GM18868 (cell line): Measurements from ENCODE around the gene ASTN2.
"Not testable (repeated sequence)": the region's sequence is repeated elsewhere in the genome, so short reads cannot be mapped to it uniquely, and the experiment has no call there.

Source experiments
- ATAC-seq: cut with Tn5 transposase; IDR thresholded peaks from one replicate; pipeline ENCODE4 v1.9.1; 2021; ENCODE audit warnings: mild to moderate bottlenecking, moderate library complexity; ENCODE audit not compliant: unreplicated experiment

Gene ASTN2

DNA sequence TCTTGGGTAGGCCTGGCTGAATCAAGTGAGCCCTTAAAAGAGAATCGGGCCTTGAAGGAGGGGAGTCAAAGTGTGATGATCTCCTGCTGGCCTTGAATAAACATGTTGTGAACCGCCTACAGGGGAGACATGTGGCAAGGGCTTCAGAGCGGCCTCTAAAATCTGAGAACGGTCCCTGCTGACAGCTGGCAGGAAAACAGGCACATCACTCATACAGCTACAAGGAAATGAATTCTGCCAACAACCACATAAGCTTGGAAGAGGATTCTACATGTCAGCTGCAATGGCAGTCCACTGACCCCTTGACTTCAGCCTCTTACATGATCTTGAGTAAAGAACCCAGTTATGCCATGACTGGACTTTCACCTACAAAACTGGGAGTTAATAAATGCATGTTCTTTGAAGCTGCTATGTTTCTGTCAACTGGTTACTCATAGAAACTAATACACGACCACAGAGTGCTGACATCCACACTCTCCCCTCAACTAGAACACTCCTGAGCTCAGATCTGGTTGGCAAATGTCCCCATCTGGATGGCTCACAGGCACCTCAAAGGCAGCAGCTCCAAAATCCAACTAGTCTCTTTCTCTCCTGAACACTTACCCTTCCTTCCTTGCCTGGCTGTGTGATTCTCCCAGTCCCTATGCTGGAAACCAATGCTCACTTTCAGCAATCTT is 333.1 kb downstream of the ASTN2 start:
- ATAC-seq: no peak

DNA sequence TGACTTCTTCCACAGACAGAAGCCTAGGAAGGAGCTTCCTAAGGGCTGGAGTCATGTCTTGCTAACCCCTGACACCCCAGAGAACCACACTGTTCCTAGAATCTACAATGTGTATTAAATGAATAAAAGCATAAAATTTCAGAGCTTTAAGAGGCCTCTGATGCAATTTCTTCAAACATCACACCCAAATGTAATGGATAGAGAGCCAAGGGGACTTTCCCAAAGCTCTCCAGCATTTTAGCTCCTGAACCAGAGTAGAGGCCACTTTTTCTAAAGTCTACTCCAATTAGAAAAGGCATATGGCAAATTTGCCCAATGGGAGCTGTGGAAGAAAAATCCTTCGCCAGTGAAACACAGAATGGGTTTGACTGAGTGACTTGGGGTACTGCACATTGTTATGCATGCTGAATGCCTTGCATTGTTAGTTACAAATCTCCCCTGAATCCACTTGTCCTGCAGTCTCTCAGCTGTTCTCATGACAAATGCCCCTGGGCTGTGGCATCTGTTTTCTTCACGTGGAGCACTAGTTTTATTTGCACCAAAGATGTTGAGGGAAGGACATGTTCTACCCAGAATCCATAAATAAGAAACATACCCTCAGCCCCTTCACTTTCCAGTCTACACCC is 334.0 kb downstream of the ASTN2 start:
- ATAC-seq: no peak

DNA sequence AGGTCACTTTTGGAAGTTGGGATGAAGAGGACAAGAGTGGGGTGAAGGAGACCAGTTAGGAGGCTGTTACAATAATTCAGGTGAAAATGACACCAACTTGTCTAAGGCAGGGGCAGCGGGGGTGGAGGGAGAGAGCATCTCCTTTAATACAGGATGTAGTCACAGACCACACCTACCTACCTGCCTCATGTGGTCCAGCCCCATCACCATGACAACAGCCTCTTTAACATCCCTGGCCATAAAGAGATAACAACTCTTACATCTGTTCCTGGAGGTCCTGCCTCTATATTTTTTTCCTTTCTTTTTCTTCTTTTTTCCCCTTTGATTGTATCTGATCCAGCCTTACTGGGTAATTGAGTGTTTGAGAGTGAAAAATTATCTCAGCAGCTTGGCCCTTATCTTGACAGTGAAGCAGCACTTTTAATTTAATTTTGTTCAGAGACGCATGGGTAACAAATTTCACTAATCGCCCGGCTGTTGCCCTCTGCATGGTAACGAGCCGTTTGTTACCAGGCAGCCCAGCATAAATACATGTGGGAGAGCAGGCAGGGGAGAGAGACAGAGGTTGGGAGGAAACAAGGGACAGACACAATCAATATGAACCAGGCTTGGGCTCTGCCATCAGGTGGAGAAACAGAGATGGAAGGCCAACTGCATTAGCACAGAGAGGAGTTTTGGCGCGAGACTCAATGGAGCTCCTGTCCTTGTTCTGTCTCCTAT is 338.1 kb downstream of the ASTN2 start:
- no peak for ATAC-seq

DNA sequence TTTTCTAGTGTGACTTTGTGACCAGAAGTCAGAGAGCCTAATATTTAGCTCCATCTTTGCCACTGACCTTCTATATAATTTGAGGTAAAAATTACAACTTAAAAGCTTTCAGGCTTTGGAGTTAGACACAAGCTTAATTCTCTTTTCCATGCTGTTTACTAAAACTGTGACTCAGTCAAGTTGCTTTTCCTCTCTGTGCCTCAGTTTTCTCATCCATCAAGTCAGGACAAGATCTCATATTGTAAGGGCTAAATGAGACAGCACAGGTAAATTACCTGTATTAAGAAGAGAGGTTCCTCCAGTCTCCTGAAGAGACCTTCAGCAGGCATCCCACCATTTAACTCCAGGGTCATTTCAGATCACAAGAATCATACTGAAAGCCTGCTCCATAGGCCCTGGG is 339.2 kb downstream of the ASTN2 start:
- ATAC-seq: no peak

DNA sequence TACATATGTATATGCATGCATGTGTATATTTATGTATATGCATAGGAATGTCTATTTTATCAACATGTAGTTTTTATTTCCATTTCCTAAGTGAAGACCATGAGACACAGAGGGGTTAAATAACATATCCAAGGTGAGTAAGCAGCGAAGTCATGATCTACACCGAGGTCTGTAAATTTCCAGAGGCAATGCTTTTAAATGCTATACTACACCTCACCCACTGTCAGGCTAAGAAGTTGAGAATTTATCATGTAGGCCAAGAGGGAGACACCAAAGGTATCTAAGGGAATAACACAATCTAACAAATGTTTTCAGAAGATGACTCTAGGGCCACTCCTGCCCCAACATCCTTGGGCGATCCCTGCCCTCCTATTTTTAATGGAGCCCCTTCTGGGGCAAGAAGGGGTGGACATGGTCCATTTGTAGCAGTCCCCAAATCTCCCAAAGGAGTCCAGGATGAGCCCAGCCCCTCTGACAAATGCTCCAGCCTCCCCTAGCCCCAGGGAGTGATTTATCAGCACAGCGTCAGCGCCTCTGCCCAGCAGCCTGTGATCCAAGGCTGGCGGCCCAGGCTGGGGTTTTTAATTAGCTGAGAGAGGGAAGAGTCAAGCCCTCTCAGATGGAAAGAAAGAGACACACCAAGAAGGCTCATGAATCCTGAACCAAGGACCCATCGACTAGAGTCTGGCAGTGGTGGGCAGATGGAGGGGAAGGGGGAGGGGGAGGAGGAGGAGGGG is 339.9 kb downstream of the ASTN2 start:
- no peak for ATAC-seq

DNA sequence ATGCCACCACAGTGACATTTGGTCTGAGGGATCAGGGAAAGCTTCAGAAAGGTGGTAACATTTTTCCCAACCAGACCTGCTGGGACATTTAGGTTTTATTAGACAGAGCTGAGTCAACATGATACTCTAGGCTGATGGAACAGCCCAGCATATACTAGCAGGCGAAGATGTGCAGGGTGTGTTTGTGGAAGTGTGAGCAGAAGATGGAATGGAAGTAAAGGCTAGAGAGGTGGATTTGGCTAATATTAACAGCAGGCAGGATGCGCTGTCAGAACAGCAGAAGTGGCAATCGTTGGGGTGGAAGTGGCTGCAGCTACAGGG is 340.6 kb downstream of the ASTN2 start:
- ATAC-seq: no peak

DNA sequence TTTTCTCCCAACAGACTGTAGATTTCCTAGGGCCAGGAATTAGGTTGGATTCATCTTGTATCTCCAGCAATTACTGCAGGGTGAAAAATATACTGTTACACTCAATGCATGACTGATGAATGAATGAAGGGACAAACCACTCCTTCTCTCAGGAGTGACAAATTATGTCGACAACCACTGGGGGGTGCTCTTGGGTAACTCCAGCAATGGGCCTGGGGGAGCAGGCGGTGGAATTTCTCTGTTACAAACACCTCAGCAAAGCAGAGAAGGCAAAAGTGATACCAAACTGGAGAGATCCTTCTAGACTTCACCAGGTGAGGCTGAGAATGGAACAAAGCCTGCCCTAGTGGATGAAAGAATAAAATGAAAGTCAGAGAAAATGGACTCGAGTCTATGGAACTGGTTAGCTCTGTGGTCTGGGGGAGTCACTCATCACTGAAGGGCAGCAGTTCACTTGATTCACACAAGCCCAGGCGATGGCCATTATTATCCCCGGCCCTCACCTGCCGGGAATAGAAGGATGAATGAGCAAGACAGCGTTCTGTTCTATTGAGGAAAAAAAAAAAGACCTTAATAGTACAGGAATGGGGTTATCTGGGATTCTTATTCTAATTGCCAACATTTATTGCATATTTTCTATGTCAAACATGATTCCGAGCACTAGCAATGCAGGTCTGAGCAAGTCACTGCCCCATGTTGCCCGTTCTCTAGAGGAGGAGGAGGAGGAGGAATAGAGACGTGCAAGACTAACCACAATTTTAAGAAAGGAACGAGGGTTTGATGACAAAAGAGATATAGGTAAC is 341.1 kb downstream of the ASTN2 start:
- ATAC-seq: peak; percentile 67

DNA sequence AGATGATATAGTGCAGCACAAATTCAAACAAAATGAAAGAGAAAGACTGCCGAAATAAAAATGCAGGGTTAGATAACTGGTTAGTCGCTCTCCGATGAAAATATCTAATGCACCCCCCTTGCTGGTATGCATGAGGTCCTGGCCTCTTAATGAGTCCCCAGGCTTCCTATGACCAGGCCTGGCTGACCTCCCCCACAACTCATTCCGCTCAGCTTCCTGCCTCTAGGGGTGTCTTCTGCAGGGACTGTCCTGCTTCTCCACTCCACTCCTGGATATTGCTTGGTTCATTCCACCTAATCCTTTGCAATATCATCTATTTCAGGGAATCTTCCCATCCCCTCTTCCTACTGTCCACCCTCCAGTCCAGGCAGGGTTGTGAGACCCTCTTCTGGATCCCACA is 341.8 kb downstream of the ASTN2 start:
- no peak for ATAC-seq

DNA sequence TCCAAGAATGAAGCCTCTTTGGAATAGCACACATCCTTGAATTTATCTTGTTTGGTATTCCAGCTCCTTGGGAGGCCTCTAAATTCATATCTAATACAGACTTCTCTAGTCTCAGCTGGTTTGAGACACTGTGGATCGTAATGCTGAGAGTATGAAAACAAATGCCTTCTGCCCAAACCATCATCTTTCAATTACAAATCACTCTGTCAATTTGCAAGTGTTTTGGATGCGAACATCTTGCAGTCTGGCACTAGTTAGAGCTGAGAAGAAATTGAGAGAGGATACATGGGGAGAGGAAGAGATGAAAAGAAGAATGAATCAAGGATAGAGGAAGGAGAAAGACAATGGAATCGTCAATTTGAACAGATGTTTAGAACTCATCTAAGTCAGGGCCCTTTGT is 342.6 kb downstream of the ASTN2 start:
- no peak for ATAC-seq

DNA sequence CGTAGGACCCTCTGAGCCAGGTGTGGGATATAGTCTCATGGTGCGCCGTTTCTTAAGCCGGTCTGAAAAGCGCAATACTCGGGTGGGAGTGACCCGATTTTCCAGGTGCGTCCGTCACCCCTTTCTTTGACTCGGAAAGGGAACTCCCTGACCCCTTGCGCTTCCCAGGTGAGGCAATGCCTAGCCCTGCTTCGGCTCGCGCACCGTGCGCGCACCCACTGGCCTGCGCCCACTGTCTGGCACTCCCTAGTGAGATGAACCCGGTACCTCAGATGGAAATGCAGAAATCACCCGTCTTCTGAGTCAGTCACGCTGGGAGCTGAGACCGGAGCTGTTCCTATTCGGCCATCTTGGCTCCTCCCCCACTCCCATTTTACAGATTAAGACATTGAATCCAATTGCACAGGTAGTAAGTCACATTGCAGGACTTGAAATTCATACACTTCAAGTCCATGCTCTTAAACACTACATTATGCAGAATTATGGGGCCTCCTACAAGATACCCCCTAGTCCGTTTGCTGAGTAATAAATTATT is 343.1 kb downstream of the ASTN2 start:
- not testable (repeated sequence) for ATAC-seq

DNA sequence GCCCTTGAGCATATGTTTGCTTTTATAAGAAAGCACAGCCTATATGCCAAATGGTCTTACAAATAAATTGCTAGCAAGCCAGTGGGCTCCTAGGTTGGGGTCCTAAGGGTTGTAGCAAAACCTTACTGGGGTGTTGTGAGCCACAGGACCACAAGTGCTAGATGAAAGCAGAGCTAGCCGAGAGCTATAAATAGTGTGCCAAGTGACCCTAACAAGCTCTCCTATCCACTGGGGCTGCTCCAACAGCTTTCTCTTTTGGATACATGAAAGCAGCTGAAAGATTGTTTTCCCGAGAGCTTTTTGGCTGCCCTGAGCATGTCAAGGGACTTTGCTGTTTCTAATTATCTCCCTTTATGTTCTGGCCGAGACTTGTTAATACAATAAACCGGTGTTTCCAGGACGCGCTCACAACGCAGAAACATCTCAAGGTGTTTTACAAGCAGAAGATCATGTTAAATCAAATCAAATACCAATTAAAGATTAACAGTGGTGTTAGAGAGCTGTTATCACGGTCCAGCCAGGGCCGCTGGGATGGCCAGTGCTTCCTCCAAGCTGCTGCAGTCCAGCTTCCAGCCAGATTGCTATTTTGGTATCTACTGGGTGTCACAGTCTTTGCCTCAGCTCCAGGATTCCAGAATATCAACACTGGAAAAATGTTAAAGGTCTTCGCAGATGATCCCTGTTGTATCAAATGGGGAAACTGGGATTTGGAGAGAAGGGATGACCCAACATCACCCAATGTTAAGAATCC is 351.0 kb downstream of the ASTN2 start:
- ATAC-seq: no peak

DNA sequence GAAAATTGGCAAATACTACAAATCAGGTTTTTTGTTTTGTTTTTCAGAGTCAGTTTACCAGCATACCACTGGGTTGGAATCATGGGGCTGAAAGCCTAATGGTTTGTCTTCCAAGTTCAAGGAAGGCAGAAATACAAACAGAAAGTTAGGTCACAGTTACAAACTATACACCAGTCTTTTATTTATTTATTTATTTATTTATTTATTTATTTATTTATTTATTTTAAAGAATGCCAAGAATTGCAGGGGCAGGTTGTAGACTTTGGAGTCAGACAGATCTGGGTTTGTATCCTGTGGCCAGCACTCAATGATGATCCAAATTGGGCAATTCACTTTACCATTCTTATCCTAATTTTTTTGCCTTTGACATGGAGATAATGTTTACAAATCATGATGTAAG is 353.9 kb downstream of the ASTN2 start:
- no peak for ATAC-seq

DNA sequence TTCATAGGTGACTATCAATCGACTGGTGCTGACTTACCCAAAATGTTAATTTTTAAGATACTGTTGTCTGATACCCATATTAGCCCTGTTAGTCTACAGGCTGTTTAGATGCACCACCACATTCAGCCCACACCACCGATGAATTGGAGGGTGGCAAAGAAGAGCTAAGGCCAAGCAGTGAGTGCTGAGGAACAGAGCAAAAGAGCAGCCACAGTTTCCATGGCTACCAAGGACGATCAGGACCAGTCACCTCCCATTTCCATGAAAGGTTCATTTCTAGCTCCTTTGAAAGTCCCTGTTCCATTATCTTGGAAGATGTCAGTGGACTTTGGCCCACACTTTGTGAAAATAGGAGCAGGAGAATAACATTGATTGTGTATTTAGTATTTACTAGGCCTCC is 364.9 kb downstream of the ASTN2 start:
- no peak for ATAC-seq

DNA sequence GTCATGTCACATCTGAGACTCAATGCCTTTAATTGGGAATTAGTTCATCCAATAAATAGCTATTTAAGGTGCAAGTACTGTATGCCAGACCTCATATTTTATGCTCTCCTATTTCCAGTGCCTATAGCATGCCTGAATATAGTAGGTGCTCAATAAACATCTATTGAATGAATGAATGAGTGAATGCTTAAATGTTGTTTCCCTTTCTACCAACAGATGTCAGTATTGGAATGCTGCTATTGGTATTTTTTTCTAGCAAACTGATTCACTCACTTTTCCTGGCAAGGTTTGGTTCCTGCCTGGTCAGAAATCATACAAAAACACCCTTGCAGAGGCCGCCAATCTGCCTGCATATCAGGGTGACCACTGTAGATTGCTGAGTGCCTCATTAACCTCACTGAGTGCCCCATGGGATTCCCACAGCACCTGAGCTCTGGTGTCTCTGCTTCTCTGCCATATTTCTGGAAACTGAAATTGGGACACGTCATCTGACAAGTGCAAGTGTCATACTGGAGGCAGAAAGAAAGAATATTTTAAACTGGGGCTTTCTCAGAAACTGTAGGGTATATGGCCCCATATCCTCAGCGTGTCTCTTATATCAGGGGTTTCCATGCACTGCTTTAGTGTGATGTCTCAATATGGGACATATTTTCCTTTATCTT is 368.1 kb downstream of the ASTN2 start:
- ATAC-seq: peak; percentile 95

DNA sequence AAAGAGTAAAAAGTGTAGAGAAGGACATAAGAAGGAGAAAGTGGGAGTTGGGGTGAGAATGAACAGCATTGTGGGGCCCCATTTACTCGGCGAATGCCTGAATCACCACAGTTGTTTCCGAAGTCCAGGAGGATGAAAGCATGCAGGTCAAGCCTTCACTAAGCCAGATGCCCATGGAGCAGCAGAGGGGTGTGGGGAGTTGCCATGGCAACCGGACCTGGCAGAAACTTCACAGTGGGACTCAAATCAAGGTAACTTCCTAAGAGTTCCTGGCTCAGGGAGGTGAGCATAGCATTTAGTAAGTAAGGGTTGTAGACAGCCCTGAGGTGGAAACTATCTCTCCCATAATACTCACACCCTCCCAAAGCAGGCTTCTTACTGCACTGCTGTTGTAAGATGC is 370.6 kb downstream of the ASTN2 start:
- ATAC-seq: no peak

DNA sequence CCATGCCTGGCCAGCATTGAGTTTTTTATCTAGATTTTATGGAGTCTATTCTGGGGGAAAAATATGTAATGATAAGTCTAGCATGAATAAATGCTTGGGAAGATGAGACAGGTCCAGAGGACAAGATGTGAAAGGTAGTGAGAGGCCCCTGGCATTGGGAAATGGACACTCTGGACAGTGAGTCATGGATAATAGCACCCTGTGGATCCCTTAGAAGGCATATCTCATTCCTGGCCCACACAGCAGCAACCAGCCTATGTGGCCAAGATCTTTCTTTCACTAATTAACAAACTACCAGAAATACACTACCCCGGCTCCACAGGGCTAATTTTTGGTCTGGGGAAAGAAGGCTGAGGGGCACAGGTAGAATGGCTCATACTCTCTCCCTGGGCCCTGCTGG is 371.7 kb downstream of the ASTN2 start:
- no peak for ATAC-seq

DNA sequence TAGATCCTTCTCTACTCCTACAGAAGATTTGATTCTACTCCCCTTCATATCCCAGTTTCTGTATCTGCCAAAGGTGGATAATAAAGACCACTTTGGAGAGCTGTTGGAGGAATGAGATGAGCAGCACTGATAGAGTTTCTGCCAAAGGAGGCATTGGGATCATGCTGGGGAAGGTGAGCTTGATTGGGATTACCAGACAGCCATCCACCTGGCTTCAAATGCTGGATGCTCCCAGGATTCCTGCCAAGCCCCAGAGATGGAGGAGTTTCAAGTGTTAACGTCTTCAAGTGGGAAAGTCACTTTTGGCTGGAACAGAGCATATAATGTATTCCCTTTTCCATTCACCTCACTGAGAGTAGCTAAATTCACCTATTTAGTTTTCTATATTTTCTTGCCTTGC is 379.3 kb downstream of the ASTN2 start:
- ATAC-seq: no peak

DNA sequence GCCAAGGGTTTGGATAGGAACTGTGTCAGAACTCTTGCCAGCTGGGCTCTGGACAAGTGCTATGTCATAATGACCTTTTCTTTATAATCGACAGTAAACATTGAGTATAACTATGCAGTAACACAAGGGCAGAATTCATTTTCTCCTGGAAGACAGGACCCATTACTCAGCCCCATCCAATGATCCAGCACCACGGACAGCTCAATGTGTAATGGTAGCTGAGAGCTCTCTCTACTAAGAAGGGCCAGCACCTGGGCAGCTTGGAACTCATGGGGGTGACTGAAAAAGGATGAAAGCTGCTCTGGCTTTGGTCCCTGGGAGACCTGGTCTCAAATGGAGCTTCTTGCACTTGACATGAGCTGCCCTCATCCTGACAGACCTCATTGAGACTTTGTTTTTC is 380.0 kb downstream of the ASTN2 start:
- no peak for ATAC-seq

DNA sequence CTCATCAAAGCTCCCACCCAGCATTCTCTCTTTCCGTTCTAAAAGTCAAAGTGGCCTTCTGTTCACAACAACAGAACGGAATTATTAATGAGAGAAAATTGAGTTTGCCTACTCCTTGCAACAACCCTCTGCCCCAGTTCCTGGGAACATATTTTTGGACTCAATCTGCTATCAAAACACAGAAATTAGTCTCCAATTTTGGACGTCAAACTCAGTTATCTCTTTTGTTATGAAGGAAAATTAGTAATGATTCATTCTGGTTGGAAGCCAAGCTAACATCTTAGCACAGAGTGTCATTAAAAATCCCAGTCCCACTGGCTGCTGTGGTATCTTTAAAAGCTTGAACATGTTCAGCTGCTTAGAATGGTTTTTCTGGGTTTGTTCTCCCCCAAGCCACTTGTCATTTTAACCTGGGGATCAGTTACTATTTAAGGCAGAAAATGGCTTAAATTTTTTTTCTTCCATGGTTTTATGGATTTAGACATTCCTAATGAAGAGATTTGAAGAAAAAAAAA is 384.5 kb downstream of the ASTN2 start:
- no peak for ATAC-seq
